Right cardiac atrium (tissue), 5 donors: ENCODE results near the gene PNMA8A. TPM values are rescaled to one million over a fixed set of nuclear protein-coding genes. Genes with fewer than 3 reads are reported as not detected.
"Not testable (repeated sequence)": the region's sequence is repeated elsewhere in the genome, so short reads cannot be mapped to it uniquely, and the experiment has no call there.

Source experiments
- ATAC-seq, 2 donors: fragments of 200-7000 bp; cut with Tn5 transposase; one replicate each; pipeline versions ENCODE4 v1.8.0 to v1.9.1; 2020; ENCODE audit warnings: moderate library complexity in 2 of 2, mild to moderate bottlenecking in 1 of 2
- DNase-seq, 3 donors: peaks; one replicate each; pipeline ENCODE4 v3.0.0-alpha.2; 2020
- H3K27ac ChIP-seq: one replicate; pipeline ENCODE4 v1.5.1; 2013; ENCODE audit warnings: mild to moderate bottlenecking, low read length, control low read depth, moderate library complexity
- H3K27me3 ChIP-seq: one replicate; pipeline ENCODE4 v1.6.1; 2013; ENCODE audit not compliant: control insufficient read depth, insufficient read depth
- H3K4me1 ChIP-seq: one replicate; pipeline ENCODE4 v1.6.1; 2013; ENCODE audit warnings: low read length; ENCODE audit not compliant: control insufficient read depth, insufficient read depth
- H3K4me3 ChIP-seq: one replicate; pipeline ENCODE4 v1.5.1; 2013; ENCODE audit warnings: low read length, control low read depth
- H3K9me3 ChIP-seq: one replicate; pipeline ENCODE4 v1.6.1; 2013; ENCODE audit warnings: low read length; ENCODE audit not compliant: control insufficient read depth
- WGBS: extraction: QIAGEN DNeasy Blood & Tissue Kit; methylation state at CpG from one replicate; pipeline ENCODE4 v1.1.7; 2013; 5-methylcytosine and 5-hydroxymethylcytosine counted together
- intact Hi-C, 4 donors: fragments of 100-400 bp; cut with DNase I; formaldehyde crosslinking; loops; one replicate each; pipeline versions ENCODE4 v1.11.0 to v1.14.0; 2022 to 2023
- polyA plus RNA-seq: library from polyadenylated mRNA; stranded (reverse); fragments of 200-250 nt; gene quantifications from one replicate; pipeline ENCODE4 v1.2.3, GENCODE V29; 2013
- total RNA-seq, 4 donors: library from RNA; stranded (reverse); fragmentation: NEBNext Ultra II Directional; extraction: Animal tissue kit (Norgen Biotek cat#: 25700); gene quantifications; one replicate each; pipeline ENCODE4 v1.2.1, GENCODE V29; 2021
- donor health status: healthy with polysubstance abuse.
- donor health status: DM: no; HTN: yes; CAD: no.
- donor health status: DM: no; HTN: no; CAD: no.
- donor health status: DM: no; HTN: yes; CAD: no; lungs with severe emphysema.
- donor health status: DM: yes; HTN: yes; CAD: no.

PNMA8A gene
- total and polyA plus RNA-seq, 5 donors: 10.7 to 29.8 (median 25.5) TPM

DNA sequence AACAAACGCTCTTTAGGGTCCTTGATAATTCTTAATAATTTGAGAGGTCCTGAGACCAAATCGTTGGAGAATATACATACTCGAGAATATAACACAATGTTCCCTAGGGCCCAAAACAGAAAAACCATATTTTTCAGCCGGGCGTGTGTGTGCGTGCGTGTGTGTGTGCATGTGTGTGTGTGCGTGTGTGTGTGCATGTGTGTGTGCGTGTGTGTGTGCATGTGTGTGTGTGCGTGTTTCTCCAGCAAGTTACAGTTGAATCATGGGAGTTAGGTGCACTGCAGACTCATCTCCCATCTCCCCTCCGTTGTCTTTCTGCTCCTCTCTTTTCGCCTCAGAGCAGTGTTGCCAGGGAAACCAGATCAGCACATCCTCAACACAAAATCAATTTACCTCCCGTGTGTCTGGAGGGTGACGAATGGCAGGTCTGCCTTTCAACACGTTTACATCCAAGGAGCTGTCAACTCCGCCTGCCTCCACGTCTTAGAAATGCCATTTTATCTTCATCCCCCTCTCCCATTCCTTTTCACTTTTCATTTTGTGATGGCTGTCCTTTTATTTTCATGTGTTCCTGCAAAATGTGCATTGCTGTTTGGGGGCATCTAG, 32.6 kb upstream of the PNMA8A start:
- Histone ChIP-seq H3K4me1 (no peaks in the 10 kb centered on the region), H3K27ac (no peak overlapping the region), H3K4me3 (no peak overlapping the region), H3K9me3 (no peaks in the 10 kb centered on the region), H3K27me3 (no peaks in the 10 kb centered on the region)
- DNase-seq (no peak), ATAC-seq (no peak)
- intact Hi-C loops: no loop called here
- 73% methylated on average over 17 of the region's 17 CpGs for WGBS

DNA sequence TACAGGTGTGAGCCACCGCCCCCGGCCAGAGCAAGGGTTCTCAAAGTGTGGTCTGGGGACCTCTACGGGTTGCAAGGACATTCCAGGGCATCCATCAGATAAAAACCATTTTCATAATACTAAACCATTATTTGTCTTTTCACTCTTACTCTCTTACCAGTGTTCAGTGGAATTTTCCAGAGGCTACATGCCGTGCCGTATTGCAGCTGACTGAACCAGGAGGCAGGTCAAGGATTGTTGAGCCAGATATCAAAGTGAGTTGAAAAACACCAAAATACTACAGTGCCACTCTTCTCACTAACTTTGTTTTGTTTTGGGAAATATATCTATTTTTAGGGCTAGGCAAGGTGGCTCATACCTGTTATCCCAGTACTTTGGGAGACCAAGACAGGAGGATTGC, 31.5 kb upstream of the PNMA8A start:
- H3K9me3 ChIP-seq: no peaks in the 10 kb centered on the region
- no peak overlapping the region for H3K4me3 ChIP-seq
- no peak overlapping the region for H3K27ac ChIP-seq
- ATAC-seq: no peak
- H3K4me1 ChIP-seq: no peaks in the 10 kb centered on the region
- no peaks in the 10 kb centered on the region for H3K27me3 ChIP-seq
- WGBS: 90% methylated on average over 5 of the region's 5 CpGs
- DNase-seq: no peak
- intact Hi-C loops: no loop called here

DNA sequence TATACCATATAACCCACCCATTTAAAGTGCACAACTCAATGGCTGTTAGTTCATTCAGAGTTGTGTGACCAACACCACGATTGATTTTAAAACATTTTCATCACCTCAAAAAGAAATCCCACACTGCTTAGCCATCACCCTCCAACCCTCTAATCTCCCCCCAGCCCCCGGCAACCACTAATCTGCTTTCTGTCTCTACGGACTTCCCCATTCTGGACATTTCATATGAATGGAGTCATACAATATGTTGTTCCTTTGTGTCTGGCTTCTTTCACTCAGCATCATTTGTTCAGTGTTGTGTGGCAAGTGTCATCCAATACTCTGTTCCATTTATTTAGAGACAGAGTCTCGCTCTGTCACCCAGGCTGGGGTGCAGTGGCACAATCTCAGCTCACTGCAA, 28.3 kb upstream of the PNMA8A start:
- Histone ChIP-seq H3K9me3 (no peaks in the 10 kb centered on the region), H3K27me3 (no peaks in the 10 kb centered on the region), H3K4me3 (no peak overlapping the region), H3K27ac (no peak overlapping the region), H3K4me1 (no peaks in the 10 kb centered on the region)
- intact Hi-C loops: no loop called here
- DNase-seq (no peak), ATAC-seq (no peak)
- 66% methylated on average over 4 of the region's 4 CpGs for WGBS

DNA sequence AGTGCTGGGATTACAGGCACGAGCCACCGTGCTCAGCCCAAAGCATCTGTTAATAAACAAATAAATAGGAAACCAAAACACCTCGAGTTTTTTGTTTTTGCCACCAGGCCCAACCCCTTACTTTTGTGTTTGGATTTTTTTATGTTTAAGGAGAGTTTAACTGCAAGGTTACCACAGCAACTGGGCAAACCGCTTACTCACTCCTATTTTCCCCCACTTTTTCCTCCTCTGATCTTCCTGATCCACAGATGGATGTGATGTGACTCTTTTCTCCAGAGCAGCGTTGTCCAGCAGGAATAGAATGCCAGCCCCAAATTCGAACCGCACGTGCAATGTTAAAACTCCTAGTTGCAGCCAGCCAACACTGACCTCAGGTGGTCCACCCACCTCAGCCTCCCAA, 26.4 kb upstream of the PNMA8A start:
- intact Hi-C loops: no loop called here
- DNase-seq (no peak), ATAC-seq (no peak)
- Histone ChIP-seq H3K27me3 (no peaks in the 10 kb centered on the region), H3K4me1 (no peaks in the 10 kb centered on the region), H3K9me3 (no peaks in the 10 kb centered on the region), H3K4me3 (no peak overlapping the region), H3K27ac (no peak overlapping the region)
- WGBS: 86% methylated on average over 8 of the region's 8 CpGs

DNA sequence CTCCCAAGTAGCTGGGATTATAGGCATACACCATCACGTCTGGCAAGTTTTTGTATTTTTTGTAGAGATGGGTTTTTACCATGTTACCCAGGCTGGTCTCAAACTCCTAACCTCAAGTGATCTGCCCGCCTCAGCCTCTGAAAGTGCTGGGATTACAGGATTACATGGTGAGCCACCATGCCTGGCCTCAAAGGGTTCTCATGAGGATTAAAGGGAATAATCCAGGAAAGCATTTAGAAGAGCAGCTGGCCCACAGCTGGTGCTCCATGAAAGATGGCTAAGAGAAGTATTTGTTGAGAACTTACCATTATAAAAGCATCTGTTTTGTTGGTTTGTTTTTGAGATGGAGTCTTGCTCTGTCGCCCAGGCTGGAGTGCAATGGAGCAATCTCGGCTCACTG, 25.5 kb upstream of the PNMA8A start:
- H3K9me3 ChIP-seq, H3K4me1 ChIP-seq, H3K27ac ChIP-seq, ATAC-seq, intact Hi-C loops, H3K27me3 ChIP-seq, H3K4me3 ChIP-seq, DNase-seq: not testable (repeated sequence)
- WGBS: 85% methylated on average over 4 of the region's 4 CpGs

DNA sequence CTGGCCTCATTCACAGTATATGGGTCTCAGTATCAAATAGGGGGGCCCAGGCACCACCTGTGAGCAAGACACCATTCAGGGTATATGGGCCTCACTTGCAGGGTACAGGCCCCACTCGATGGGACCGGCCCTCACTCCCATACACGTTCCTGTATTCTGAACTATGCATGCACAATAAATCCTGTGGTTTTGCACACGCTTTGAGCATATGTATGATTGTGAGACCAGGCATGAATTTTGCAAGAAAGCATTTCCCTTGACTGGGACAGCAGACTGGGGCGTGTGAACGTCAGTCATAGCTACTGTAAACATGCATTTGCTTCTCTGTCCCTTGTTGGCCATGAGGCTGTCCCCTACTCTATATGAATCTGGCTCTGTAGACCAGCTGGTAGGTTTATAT, 24.9 kb upstream of the PNMA8A start:
- ATAC-seq (no peak), DNase-seq (no peak)
- intact Hi-C loops: no loop called here
- no peak overlapping the region for H3K27ac ChIP-seq
- WGBS: 70% methylated on average over 6 of the region's 6 CpGs
- no peaks in the 10 kb centered on the region for H3K4me1 ChIP-seq
- H3K27me3 ChIP-seq: no peaks in the 10 kb centered on the region
- no peaks in the 10 kb centered on the region for H3K9me3 ChIP-seq
- H3K4me3 ChIP-seq: no peak overlapping the region

DNA sequence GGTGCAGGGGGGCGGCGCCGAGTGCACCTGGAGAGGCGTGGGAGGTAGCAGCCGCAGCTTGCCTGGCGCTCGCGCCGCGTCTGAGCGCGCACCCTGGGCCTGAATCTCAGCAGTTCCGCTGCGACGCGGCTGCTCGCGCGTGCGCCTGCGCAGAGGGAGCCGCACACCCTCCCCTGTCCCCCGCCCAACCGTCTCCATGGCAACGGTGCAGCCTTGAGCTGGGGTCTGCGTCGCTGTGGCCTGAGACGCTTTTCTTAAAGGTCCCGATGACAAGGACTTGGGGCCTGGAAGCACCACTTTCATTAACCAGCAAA, 24.4 kb upstream of the PNMA8A start, which contains the start of gene PNMA8B:
Gene PNMA8B (minus strand): TSS at position 82 of the 314 bp plus-strand sequence. CDS start 402 bp downstream, outside the sequence.
- Histone ChIP-seq H3K27me3 (no peaks in the 10 kb centered on the region), H3K4me3 (peak within 1 kb of the TSS; percentile 11), H3K27ac (no peak within 1 kb of the TSS), H3K4me1 (no peaks in the 10 kb centered on the region), H3K9me3 (no peaks in the 10 kb centered on the region)
- 22% methylated on average over 29 of the region's 29 CpGs for WGBS
- ATAC-seq: peak; percentile 65 to 66
- intact Hi-C loops: no loop called here
- DNase-seq: peak; percentile 82 to 93 (median 92)

DNA sequence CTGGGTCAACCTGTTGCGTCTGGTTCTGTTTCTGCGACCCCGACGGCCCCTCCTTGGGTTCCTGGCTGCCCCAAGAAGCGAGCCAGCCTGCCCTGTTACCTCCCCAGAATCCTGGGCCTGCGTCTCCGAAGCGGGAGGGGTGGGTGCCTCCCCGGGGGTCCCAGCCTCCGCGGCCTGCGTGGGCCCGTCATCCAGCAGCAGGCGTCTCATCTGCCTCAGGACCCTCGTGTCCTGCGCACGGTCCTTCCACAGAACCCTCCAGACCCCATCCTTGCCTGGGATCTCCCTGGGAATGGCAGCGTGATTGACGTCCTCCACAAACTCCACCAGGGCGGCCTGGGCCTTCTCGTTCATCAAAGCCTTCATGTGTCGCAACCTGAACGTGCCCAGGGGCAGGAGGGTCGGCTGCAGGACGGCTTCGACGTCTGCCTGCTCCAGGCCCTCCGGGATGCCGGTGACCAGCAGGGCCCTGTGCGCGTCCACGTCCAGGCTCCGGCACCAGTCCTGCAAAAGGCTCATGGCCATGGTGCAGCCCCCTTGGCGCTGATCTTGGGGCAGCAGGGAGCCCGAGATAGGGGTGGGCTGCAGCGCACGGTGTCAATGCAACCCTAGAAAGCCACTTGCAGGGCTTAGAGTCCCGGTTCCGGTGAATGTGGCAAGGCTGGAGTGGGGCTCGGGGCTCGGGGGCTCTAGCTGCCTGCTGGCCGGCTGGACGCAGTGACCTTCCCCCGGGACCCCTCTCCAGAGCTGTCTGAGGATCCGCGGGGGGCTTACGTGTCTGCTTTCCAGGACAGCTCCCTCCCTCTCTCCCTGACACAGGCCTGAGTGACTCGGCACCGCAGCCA, 23.8 kb upstream of the PNMA8A start:
- Histone ChIP-seq H3K4me1 (peaks cover under 1% of the 10 kb centered on the region), H3K27me3 (no peaks in the 10 kb centered on the region), H3K9me3 (no peaks in the 10 kb centered on the region), H3K4me3 (peak overlapping the region; percentile 11), H3K27ac (no peak overlapping the region)
- intact Hi-C loops: no loop called here
- WGBS: 43% methylated on average over 49 of the region's 49 CpGs
- peak in 1 of 3 donors; percentile 64 for DNase-seq
- ATAC-seq: peak in 1 of 2 donors; percentile 4

DNA sequence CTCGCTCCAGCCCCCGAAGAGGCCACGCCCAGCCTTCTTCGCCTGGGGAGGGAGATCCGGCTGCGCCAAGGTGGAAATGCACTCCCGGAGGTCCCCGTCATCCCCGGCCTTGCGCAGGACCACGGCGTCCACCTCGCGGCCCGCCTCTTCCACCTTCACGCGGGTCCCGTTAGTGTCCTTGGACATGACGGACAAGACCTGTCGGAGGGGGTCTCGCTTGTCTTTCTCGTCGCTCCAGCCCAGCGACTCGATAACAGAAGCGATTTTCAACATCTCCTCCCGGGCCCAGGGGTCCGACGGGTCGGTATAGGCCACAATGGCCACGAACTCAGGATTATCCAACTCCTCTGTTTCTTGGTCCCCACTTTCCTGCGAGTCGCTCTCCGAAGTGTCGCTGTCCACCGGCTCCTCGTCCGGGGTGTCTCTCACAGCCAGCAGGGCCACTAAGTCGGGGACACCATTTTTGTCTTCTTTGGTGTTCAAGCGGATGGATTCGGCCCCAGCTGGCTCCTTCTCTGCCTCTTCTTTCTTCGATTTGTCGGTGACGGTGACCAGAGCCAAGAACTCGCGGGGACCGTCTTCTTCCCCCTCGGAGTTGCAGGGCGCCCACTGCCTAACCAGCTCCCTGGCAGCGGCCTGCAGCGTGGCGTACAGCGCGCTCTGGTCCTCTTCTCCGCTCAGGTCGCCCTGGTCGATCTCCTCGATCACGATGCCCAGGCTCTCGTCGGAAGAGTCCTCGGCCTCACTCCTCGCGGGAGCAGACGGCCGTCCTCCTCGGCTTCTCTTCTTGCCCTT, 23.0 kb upstream of the PNMA8A start:
- ATAC-seq (no peak), DNase-seq (peak in 1 of 3 donors; percentile 65)
- Histone ChIP-seq H3K27ac (no peak overlapping the region), H3K4me3 (peak overlapping the region; percentile 54), H3K9me3 (no peaks in the 10 kb centered on the region), H3K27me3 (no peaks in the 10 kb centered on the region), H3K4me1 (peaks cover 5% of the 10 kb centered on the region)
- intact Hi-C loops: no loop called here
- WGBS: 58% methylated on average over 67 of the region's 67 CpGs

DNA sequence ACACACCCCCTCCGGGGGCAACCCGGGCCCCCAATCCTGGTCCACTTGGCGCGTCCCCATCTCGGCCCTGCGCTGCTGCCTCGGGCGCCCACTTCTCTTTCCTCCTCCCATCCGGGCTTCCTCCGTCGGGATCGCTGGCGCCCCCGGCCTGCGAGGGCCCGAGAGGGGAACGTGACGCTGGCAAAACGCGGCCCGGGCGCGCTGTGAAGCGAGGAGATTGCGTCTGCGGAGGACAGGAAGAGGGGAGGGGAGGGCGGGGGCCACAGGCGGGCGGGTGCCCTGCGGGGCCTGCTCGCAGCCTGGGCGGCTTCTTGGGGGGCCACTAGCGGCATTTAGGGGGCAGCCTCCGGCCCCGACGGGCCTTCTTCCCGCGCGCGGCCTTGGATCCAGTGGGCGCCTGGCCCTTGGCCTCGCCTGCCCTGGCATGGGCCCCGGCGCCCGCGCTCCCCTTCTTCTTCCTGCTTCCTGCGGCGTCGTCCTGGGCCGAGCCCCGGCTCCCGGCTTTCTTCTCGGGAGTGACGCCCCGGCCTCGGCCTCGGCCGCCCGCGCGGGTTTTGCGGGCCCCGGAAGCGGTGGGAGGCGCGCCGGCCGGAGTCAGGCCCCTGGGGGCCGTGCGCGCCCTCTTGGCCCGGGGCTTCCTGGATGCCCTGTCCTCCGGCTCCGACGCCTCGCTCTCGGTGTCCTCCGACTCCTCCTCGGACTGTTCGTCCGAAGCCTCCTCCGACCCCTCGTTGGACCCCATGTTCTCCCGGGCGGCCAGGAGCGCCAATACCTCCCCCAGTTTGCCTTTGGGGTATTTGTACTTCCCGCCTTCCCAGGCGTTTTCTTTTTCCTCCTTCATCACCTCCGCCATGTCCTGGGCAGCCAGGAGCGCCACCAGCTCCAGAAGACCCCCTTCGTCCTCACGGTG, 22.1 kb upstream of the PNMA8A start:
- Histone ChIP-seq H3K27me3 (no peaks in the 10 kb centered on the region), H3K4me1 (peaks cover 5% of the 10 kb centered on the region)
- 6% methylated on average over 92 of the region's 92 CpGs for WGBS

More for the DNA sequence above, 22.1 kb upstream of the PNMA8A start:
- ATAC-seq (peak; percentile 10 to 43), DNase-seq (peak; percentile 59 to 86 (median 86))
- intact Hi-C loops: no loop called here
- Histone ChIP-seq H3K27ac (no peak overlapping the region), H3K4me3 (peak overlapping the region; percentile 54), H3K9me3 (no peaks in the 10 kb centered on the region)
